ENCODE results near the gene COX6A1. TPM values are rescaled to one million over a fixed set of nuclear protein-coding genes. Genes with fewer than 3 reads are reported as not detected.
A peak's percentile ranks its signal among the peaks of the same experiment; 100 is the strongest.

COX6A1 gene
- total RNA-seq: 142 TPM
- long read RNA-seq, transcript COX6A1-201 (3 exons, 572 nt): major isoform, 44 of 48 reads
- long read RNA-seq, partial matches to known transcripts: 4 of 48 reads
- long read RNA-seq, other reads (novel, unspliced or antisense): 0 of 48 reads

DNA sequence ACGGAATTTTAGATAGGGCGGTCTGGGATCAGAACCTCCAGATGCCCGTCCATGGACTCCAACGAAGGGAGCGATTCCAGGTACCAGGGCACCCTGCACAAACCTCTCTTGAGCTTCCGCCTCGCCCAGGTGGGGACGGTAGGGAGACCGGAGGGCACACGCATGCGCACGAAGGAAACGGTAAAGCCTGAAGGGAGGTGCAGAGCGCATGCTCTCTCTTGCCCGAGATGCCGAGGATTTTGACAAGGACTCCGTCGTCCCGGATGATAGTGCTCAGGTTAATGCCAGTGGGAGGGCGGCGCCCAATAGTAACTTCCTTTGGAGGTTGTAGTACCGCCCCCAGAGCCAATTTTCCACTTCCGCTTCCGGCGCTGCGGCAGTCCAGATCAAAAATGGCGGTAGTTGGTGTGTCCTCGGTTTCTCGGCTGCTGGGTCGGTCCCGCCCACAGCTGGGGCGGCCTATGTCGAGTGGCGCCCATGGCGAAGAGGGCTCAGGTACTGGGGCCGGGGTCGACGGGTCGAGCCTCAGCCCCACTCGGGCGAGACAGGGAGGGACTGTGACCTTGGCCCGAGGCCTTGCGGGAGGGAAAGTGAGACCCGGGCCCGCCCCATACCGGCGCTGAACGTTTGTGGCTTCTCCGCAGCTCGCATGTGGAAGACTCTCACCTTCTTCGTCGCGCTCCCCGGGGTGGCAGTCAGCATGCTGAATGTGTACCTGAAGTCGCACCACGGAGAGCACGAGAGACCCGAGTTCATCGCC lies at the start of gene COX6A1:
COX6A1 (plus strand) TSS at position 379 of the 760 bp plus-strand sequence; CDS start at position 393, 14 bp downstream.
- TF ChIP-seq, protein P1, sequence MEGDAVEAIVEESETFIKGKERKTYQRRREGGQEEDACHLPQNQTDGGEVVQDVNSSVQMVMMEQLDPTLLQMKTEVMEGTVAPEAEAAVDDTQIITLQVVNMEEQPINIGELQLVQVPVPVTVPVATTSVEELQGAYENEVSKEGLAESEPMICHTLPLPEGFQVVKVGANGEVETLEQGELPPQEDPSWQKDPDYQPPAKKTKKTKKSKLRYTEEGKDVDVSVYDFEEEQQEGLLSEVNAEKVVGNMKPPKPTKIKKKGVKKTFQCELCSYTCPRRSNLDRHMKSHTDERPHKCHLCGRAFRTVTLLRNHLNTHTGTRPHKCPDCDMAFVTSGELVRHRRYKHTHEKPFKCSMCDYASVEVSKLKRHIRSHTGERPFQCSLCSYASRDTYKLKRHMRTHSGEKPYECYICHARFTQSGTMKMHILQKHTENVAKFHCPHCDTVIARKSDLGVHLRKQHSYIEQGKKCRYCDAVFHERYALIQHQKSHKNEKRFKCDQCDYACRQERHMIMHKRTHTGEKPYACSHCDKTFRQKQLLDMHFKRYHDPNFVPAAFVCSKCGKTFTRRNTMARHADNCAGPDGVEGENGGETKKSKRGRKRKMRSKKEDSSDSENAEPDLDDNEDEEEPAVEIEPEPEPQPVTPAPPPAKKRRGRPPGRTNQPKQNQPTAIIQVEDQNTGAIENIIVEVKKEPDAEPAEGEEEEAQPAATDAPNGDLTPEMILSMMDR (IDR thresholded peaks at IDR 0.05; ENCODE audit: borderline replicate concordance): no peak
- intact Hi-C loops (cut with micrococcal nuclease): loop anchor here (10.0 kb wide), 1 partner anchor 83 kb away; no protein-coding TSS in a partner anchor
- Histone ChIP-seq H3K27ac (replicated peaks) (peak within 1 kb of the TSS; percentile 95), H3K9me3 (replicated peaks) (no peaks in the 10 kb centered on the region), H3K36me3 (peaks cover 29% of the 10 kb centered on the region), H3K4me3 (peak within 1 kb of the TSS; percentile 94), H3K4me1 (peaks cover 36% of the 10 kb centered on the region), H3K27me3 (ENCODE audit: low read depth) (peaks cover 6% of the 10 kb centered on the region)
- peak; percentile 95 for DNase-seq

DNA sequence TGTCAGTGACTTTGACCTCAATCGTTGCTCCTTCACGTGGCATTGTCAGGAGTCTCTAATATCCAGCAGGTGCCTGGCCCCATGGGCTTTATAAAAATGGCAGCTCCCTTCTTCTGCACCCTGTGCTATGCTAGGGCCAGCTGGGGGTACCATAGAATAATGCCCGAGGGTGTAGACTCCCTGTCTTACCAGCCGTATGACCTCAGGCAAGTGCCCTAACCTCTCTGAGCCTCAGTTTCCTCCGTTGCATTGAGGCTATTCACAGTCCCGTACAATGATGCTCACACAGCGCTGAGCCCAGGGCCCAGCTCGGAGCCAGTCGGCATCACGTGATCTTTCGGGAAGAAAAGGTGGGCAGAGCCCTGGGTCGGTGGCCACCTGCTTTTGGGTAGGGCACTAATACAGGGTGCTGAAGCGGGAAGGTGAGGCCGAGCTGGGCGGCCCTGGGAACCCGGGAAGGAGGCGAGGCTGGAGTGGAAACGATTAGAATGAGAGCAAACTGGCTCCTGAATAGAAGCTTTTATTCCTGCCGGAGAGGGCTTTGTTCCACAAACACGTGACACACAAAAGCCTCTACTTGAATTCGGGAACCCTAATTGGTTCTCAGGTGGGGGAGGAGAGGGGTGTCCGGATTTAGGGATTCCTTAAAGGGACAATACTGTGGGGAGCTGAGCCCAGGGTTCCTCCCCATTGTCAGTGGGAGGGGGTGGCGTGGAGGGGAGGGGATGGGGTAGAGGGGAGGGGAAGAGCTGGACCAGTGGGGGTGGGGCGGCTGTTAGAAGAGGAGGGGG lies 49.0 kb upstream of the COX6A1 start:
- peak overlapping the region; percentile 23 for H3K4me3 ChIP-seq
- peaks cover 43% of the 10 kb centered on the region for H3K27me3 ChIP-seq (ENCODE audit: low read depth)
- intact Hi-C loops (cut with micrococcal nuclease): no loop called here
- no peaks in the 10 kb centered on the region for H3K4me1 ChIP-seq
- H3K27ac ChIP-seq (replicated peaks): no peak overlapping the region
- no peaks in the 10 kb centered on the region for H3K9me3 ChIP-seq (replicated peaks)
- no peaks in the 10 kb centered on the region for H3K36me3 ChIP-seq
- DNase-seq: no peak
- TF ChIP-seq, protein P1 (IDR thresholded peaks at IDR 0.05; ENCODE audit: borderline replicate concordance): no peak

DNA sequence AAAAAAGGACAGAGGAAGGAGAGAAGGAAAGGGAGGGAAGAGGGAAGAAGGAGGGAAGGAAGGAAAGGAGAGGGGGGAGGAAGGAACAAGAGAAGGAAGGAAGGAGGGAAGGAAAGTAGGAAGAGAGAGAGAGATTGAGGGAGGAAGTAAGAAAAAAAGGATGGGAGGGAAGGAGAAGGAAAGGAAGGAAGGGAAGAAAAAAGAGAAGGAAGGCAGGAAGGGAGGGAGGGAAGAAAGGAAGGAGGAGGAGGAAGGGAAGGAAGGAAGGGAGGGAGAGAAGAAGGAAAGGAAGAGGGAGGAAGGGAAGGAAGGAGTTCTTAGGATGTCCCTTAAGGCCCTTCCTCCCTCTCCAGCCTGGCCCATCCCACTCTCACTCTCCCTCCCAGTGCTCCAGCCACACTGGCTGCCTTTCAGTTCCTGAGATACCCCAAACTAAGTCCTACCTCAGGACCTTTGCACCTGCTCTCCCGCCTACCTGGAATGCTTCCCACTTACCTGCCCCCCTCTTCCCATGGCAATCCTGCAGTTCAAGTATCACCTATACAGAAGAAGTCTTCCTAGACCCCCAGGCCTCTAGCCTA lies 47.3 kb upstream of the COX6A1 start:
- H3K4me1 ChIP-seq: no peaks in the 10 kb centered on the region
- no peaks in the 10 kb centered on the region for H3K36me3 ChIP-seq
- H3K4me3 ChIP-seq: no peak overlapping the region
- DNase-seq: no peak
- no peak overlapping the region for H3K27ac ChIP-seq (replicated peaks)
- H3K27me3 ChIP-seq (ENCODE audit: low read depth): peaks cover 51% of the 10 kb centered on the region
- TF ChIP-seq, protein P1 (IDR thresholded peaks at IDR 0.05; ENCODE audit: borderline replicate concordance): no peak
- intact Hi-C loops (cut with micrococcal nuclease): no loop called here
- H3K9me3 ChIP-seq (replicated peaks): no peaks in the 10 kb centered on the region

DNA sequence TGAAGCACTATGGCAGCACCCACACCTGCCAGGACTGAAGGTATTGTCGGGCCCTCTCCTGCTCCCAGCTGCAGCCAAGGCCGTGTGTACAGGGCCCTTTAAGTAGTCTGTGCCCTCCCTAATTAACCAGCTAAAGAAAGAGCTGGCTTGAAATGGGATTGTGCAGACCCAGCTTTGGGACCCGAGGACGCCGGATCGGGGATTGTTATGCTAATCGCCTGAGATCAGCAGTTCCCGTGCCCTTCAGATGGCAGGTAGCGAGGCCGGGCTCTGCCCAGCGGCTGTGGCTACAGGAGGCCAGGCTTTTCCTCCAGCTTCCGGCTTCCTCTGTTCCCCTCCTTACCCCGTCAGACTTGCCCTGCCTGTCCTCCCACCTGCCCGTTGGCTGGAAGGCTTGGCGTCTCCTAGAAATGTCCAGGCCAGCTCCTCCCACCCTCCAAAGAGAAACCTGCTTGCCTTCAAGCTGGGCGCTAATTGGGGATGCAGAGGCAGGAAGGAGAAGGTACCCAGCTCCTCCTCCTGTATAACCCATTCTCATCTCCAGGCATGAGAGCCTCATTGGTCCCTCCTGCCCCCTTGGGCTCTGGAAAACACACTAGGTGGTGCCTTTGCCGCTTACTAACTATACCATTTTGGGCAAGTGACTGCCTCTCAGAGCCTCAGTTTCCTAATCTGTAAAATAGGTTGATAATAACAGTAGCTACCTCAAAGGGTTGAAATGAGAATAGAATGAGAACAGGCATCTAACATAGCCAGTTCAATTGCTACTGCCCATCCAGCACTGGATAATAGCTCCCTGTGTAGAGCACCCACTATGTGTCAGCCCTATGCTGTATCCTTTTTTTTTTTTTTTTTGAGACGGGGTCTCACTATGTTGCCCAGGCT lies 43.2 kb upstream of the COX6A1 start:
- H3K27me3 ChIP-seq (ENCODE audit: low read depth): peaks cover 56% of the 10 kb centered on the region
- TF ChIP-seq, protein P1 (IDR thresholded peaks at IDR 0.05; ENCODE audit: borderline replicate concordance): no peak
- no peak overlapping the region for H3K27ac ChIP-seq (replicated peaks)
- H3K9me3 ChIP-seq (replicated peaks): no peaks in the 10 kb centered on the region
- intact Hi-C loops (cut with micrococcal nuclease): no loop called here
- no peak overlapping the region for H3K4me3 ChIP-seq
- DNase-seq: no peak
- H3K4me1 ChIP-seq: no peaks in the 10 kb centered on the region
- no peaks in the 10 kb centered on the region for H3K36me3 ChIP-seq
